Measurements from ENCODE around the gene GPANK1. TPM values are rescaled to one million over a fixed set of nuclear protein-coding genes. Genes with fewer than 3 reads are reported as not detected.
A peak's percentile ranks its signal among the peaks of the same experiment; 100 is the strongest.

The GPANK1 gene
- total RNA-seq, 6 experiments from 2014 or later = 6.4 to 10.0 (median 8.0) TPM

DNA sequence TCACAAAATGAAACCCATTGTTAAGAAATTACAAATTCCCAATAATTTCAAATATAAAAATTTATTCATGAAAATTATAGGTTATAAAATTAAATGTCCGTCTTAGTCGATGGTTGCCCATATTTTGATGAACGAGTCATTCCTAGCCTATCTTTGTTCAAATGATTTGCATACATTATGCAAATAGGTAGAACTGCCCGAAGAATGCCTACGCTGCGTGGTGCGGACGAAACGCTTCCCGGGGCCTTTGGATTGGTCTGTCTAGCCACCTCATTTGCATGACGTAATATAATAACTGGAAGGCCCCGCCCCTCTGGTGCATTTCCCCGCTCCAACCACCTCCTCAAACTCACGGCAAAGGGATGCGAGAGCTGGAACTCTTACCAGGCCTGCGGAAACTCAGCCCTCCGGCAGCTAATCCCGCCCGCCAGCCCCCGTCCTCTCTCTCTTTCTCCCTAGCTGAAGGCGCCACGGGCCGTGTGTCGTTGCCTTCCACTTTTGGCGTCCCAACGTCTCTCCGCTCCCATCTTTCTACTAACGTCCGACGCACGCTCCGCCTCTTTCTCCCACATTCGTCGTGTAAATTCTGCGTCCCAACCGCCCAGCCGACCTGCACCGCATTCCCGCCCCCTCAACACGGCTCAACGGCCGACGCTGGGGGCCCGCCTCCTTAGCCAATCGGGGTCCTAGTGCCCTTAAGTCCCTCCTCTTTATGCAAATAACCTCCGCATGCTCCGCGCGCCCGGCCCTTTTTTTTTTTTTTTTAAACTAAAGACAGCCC is 44.8 kb downstream of the GPANK1 start:
- peak overlapping the region; percentile 55 to 91 (median 89) for H3K27ac ChIP-seq
- peaks cover 0 to 10% (median 4%) of the 10 kb centered on the region in 4 donors for H3K4me1 ChIP-seq
- DNase-seq (peak; percentile 98 to 99 (median 98)), ATAC-seq (peak; percentile 89 to 94 (median 92))
- intact Hi-C loops (cut with DNase I) = no loop called here
- H3K27me3 ChIP-seq = no peaks in the 10 kb centered on the region
- H3K9me3 ChIP-seq = no peaks in the 10 kb centered on the region
- TF ChIP-seq CTCF (IDR thresholded peaks at IDR 0.05) (no peak), POLR2A (IDR thresholded peaks at IDR 0.05) (peak; percentile 86)
- WGBS (ENCODE audit: insufficient coverage, low coverage, low lambda C conversion rate, missing lambda C conversion rate) = under 1% methylated on average over 50 of the region's 50 CpGs
- peak overlapping the region; percentile 92 to 93 (median 92) for H3K4me3 ChIP-seq
- H3K36me3 ChIP-seq = peaks cover 4 to 18% (median 14%) of the 10 kb centered on the region in 4 donors

DNA sequence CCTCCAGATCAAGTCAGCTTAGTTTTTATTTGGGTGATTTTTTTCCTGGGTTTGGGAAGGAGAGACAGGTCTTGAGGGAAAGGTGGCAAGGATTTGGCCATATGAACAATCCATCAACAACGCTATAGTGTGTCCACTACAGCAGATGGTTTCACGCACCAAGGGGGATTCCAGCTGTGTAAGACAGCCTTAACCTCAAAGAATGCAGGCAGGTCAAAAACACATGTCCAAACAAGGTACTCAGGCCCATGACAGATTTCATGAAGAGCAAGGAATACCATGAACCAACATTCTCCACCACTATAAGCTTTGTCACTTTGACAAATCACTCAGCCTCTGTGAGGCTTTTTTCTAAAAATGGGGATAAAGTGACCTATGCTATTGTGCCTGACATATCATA is 47.8 kb downstream of the GPANK1 start:
- Histone ChIP-seq H3K4me3 (no peak overlapping the region), H3K9me3 (no peaks in the 10 kb centered on the region), H3K27ac (no peak overlapping the region), H3K27me3 (no peaks in the 10 kb centered on the region), H3K36me3 (no peaks in the 10 kb centered on the region), H3K4me1 (peaks cover 0 to 20% (median 8%) of the 10 kb centered on the region in 4 donors)
- ATAC-seq (no peak), DNase-seq (no peak)
- TF ChIP-seq POLR2A (IDR thresholded peaks at IDR 0.05) (no peak), CTCF (IDR thresholded peaks at IDR 0.05) (no peak)
- intact Hi-C loops (cut with DNase I) = no loop called here
- 61% methylated on average over 2 of the region's 2 CpGs for WGBS (ENCODE audit: insufficient coverage, low coverage, low lambda C conversion rate, missing lambda C conversion rate)

DNA sequence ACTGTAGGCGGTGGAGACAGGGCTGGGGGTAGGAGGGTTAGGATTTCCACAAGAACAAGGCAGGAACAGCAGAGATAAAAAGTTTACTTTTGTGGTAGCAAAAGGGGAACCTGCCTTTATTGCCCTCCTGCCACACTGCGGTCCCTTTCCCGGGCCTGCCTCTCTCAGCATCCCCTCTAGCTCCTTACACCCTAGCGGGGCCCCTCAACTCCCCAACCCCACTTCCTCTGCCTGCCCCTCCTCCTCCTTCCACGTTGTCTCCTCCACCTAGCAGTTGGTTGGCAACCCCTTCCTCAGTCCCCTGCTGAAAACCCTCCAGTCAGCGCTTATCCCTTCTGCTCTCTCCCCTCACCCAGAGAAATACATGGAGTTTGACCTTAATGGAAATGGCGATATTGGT is 49.0 kb downstream of the GPANK1 start:
- 47% methylated on average over 4 of the region's 7 CpGs for WGBS (ENCODE audit: insufficient coverage, low coverage, low lambda C conversion rate, missing lambda C conversion rate)
- TF ChIP-seq POLR2A (IDR thresholded peaks at IDR 0.05) (no peak), CTCF (IDR thresholded peaks at IDR 0.05) (no peak)
- H3K27me3 ChIP-seq = no peaks in the 10 kb centered on the region
- peak overlapping the region in 2 of 3 donors; percentile 3 to 24 for H3K4me3 ChIP-seq
- DNase-seq = no peak
- H3K36me3 ChIP-seq = no peaks in the 10 kb centered on the region
- ATAC-seq = no peak
- peaks cover 0 to 14% (median 6%) of the 10 kb centered on the region in 4 donors for H3K4me1 ChIP-seq
- H3K27ac ChIP-seq = peak overlapping the region in 1 of 3 donors; percentile 51
- no peaks in the 10 kb centered on the region for H3K9me3 ChIP-seq
- intact Hi-C loops (cut with DNase I) = no loop called here

DNA sequence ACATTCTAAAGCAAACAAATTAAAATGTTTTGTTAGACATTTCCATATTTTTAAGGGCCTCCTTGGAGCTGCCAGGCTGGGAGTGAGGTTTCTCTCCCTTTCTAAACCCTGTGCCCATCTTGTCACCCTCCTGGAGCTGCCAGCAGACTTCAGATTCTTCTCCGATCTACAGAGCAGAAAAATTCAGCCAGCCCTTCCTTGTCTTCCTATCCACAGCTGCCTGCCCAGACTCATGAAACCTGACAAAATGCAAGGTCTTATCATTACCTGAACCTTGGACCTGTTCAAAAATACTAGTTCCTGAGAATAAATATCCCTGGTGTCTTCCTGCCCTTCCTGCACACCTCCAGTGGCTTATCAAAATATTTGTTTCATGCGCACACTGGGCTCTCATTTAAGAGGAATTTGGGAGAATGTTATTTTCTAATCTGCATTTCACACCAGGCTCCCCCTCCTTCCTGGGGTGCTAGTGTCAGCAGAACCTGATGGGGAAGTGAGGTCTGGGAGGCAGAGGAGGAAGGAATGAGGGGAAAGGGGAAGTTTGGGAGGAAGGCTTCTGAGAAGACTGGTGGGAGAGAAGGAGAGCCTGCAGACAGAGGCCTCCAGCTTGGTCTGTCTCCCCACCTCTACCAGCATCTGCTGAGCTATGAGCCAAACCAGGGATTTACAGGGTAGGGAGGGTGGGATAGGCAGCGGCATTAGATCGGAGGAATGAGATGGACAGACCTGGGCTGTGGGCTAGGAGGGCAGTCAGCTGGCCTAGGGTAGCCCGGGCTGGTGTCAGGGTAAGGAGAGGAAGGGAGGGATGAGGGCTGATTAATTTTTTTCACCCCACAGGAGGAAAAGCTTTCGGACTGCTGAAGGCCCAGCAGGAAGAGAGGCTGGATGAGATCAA is 49.9 kb downstream of the GPANK1 start, which contains the start of gene AIF1:
Gene AIF1, plus strand, starts transcription at position 551 of the 895 bp plus-strand sequence. Its CDS starts 96 bp downstream, at position 647.
- H3K27me3 ChIP-seq = no peaks in the 10 kb centered on the region
- no peak for DNase-seq
- TF ChIP-seq POLR2A (IDR thresholded peaks at IDR 0.05) (no peak), CTCF (IDR thresholded peaks at IDR 0.05) (no peak)
- H3K27ac ChIP-seq = peak within 1 kb of the TSS; percentile 41 to 55 (median 51)
- intact Hi-C loops (cut with DNase I) = no loop called here
- peak; percentile 43 to 63 (median 54) for ATAC-seq
- H3K9me3 ChIP-seq = no peaks in the 10 kb centered on the region
- 33% methylated on average over 6 of the region's 6 CpGs for WGBS (ENCODE audit: insufficient coverage, low coverage, low lambda C conversion rate, missing lambda C conversion rate)
- no peaks in the 10 kb centered on the region for H3K36me3 ChIP-seq
- H3K4me1 ChIP-seq = peaks cover 0 to 14% (median 6%) of the 10 kb centered on the region in 4 donors
- peak within 1 kb of the TSS in 2 of 3 donors; percentile 3 to 24 for H3K4me3 ChIP-seq
